Aorta (tissue), 5 donors: ENCODE measurements around the gene CLIC6. TPM values are rescaled to one million over a fixed set of nuclear protein-coding genes. Genes with fewer than 3 reads are reported as not detected.

Experiments used
- ATAC-seq: fragments of 200-7000 bp; cut with Tn5 transposase; one replicate; pipeline ENCODE4 v1.9.1; 2022; ENCODE audit warnings: moderate library complexity; ENCODE audit not compliant: low FRiP score
- DNase-seq, 2 donors: peaks; one replicate each; pipeline ENCODE4 v3.0.0-alpha.2; 2020
- H3K27ac ChIP-seq, 2 donors: one replicate each; pipeline ENCODE4 v1.5.1; 2013; ENCODE audit warnings: low read length in 2 of 2, mild to moderate bottlenecking in 2 of 2, moderate library complexity in 2 of 2, control low read depth in 1 of 2, inconsistent platforms in 1 of 2, low read depth in 1 of 2
- H3K27me3 ChIP-seq, 2 donors: one replicate each; pipeline ENCODE4 v1.6.1; 2013; ENCODE audit warnings: control low read depth in 1 of 2, low read length in 1 of 2, mild to moderate bottlenecking in 1 of 2, moderate library complexity in 1 of 2; ENCODE audit not compliant: insufficient read depth in 2 of 2, control insufficient read depth in 1 of 2
- H3K36me3 ChIP-seq, 2 donors: one replicate each; pipeline ENCODE4 v1.6.1; 2013; ENCODE audit warnings: control low read depth in 1 of 2, low read length in 1 of 2, mild to moderate bottlenecking in 1 of 2; ENCODE audit not compliant: insufficient read depth in 2 of 2, control insufficient read depth in 1 of 2
- H3K4me1 ChIP-seq, 2 donors: one replicate each; pipeline ENCODE4 v1.6.1; 2013; ENCODE audit warnings: low read length in 2 of 2, control low read depth in 1 of 2, mild to moderate bottlenecking in 1 of 2, moderate library complexity in 1 of 2; ENCODE audit not compliant: insufficient read depth in 2 of 2, control insufficient read depth in 1 of 2
- H3K4me3 ChIP-seq, 2 donors: one replicate each; pipeline ENCODE4 v1.5.1; 2013; ENCODE audit warnings: low read length in 2 of 2, control low read depth in 1 of 2, mild to moderate bottlenecking in 1 of 2
- H3K9me3 ChIP-seq: one replicate; pipeline ENCODE4 v1.6.1; 2013; ENCODE audit warnings: mild to moderate bottlenecking, low read length; ENCODE audit not compliant: control insufficient read depth
- WGBS, 2 donors: extraction: QIAGEN DNeasy Blood & Tissue Kit; methylation state at CpG; one replicate each; pipeline ENCODE4 v1.1.7; 2013; 5-methylcytosine and 5-hydroxymethylcytosine counted together
- intact Hi-C, 2 donors: fragments of 100-400 bp; cut with DNase I; formaldehyde crosslinking; loops; one replicate each; pipeline versions ENCODE4 v1.14.2 to v1.15.0; 2022
- polyA plus RNA-seq, 2 donors: library from polyadenylated mRNA; stranded (reverse); fragments of 200-250 nt; gene quantifications; one replicate each; pipeline ENCODE4 v1.2.3, GENCODE V29; 2013
- total RNA-seq, 2 donors: library from RNA; stranded (reverse); fragmentation: NEBNext Ultra II Directional; extraction: Animal tissue kit (Norgen Biotek cat#: 25700); gene quantifications; one replicate each; pipeline ENCODE4 v1.2.1, GENCODE V29; 2021
- donor health status: healthy with polysubstance abuse.
- donor health status: Bipolar disorder and iron deficiency.
- donor health status: DM: no; HTN: no; CAD: no.
- donor health status: DM: no; HTN: no; CAD: no.
- donor health status: DM: yes; HTN: yes; CAD: no.

The CLIC6 gene
- total and polyA plus RNA-seq, 4 donors, result 1.4 to 7.7 (median 2.6) TPM

- no peaks in the 10 kb centered on the region for H3K4me1 ChIP-seq
- no peak overlapping the region for H3K4me3 ChIP-seq
- H3K27ac ChIP-seq, result no peak overlapping the region
- DNase-seq, result peak; percentile 82 to 84
- no peaks in the 10 kb centered on the region for H3K27me3 ChIP-seq
- intact Hi-C loops, result loop anchor here (2.0 to 10.0 kb wide), 9 partner anchors 142 to 1279 kb away; no protein-coding TSS in a partner anchor
- H3K9me3 ChIP-seq, result no peaks in the 10 kb centered on the region
- WGBS, 2 donors, result 52 to 53% methylated on average over 21 of the region's 21 CpGs
- peak; percentile 89 for ATAC-seq
- no peaks in the 10 kb centered on the region for H3K36me3 ChIP-seq
Observed at GRCh38 chr21:34745557-34746255, 76.9 kb downstream of the CLIC6 start.

GRCh38 chr21:34748862-34749261, 80.1 kb downstream of the CLIC6 start:
- 58 to 72% methylated on average over 3 of the region's 3 CpGs for WGBS, 2 donors
- intact Hi-C loops, result loop anchor here (5.0 to 10.0 kb wide), 6 partner anchors 138 to 1276 kb away; no protein-coding TSS in a partner anchor
- DNase-seq (no peak), ATAC-seq (no peak)
- H3K36me3 ChIP-seq, result no peaks in the 10 kb centered on the region
- H3K27ac ChIP-seq, result no peak overlapping the region
- H3K4me3 ChIP-seq, result no peak overlapping the region
- no peaks in the 10 kb centered on the region for H3K27me3 ChIP-seq
- H3K4me1 ChIP-seq, result no peaks in the 10 kb centered on the region
- H3K9me3 ChIP-seq, result no peaks in the 10 kb centered on the region

GRCh38 chr21:34754690-34755647, 86.2 kb downstream of the CLIC6 start:
- Histone ChIP-seq H3K36me3 (no peaks in the 10 kb centered on the region), H3K27me3 (no peaks in the 10 kb centered on the region), H3K27ac (no peak overlapping the region), H3K4me1 (no peaks in the 10 kb centered on the region), H3K4me3 (no peak overlapping the region), H3K9me3 (no peaks in the 10 kb centered on the region)
- 82 to 84% methylated on average over 19 of the region's 19 CpGs for WGBS, 2 donors
- ATAC-seq, result no peak
- intact Hi-C loops, result no loop called here
- no peak for DNase-seq

- Histone ChIP-seq H3K36me3 (no peaks in the 10 kb centered on the region), H3K4me3 (no peak overlapping the region), H3K4me1 (no peaks in the 10 kb centered on the region), H3K27me3 (no peaks in the 10 kb centered on the region), H3K9me3 (no peaks in the 10 kb centered on the region), H3K27ac (no peak overlapping the region)
- intact Hi-C loops, result no loop called here
- DNase-seq (no peak), ATAC-seq (no peak)
- 58 to 70% methylated on average over 2 of the region's 2 CpGs for WGBS, 2 donors
Observed at GRCh38 chr21:34761758-34762330, 93.0 kb downstream of the CLIC6 start.

- WGBS, 2 donors, result 98 to 100% methylated on average over 1 of the region's 1 CpG
- DNase-seq (no peak), ATAC-seq (no peak)
- intact Hi-C loops, result no loop called here
- Histone ChIP-seq H3K27me3 (no peaks in the 10 kb centered on the region), H3K27ac (no peak overlapping the region), H3K4me3 (no peak overlapping the region), H3K9me3 (no peaks in the 10 kb centered on the region), H3K36me3 (no peaks in the 10 kb centered on the region), H3K4me1 (no peaks in the 10 kb centered on the region)
Observed at GRCh38 chr21:34762786-34763185, 94.0 kb downstream of the CLIC6 start.

- H3K4me1 ChIP-seq, result no peaks in the 10 kb centered on the region
- no peak for DNase-seq
- H3K27ac ChIP-seq, result no peak overlapping the region
- H3K9me3 ChIP-seq, result no peaks in the 10 kb centered on the region
- H3K27me3 ChIP-seq, result no peaks in the 10 kb centered on the region
- intact Hi-C loops, result no loop called here
- no peak for ATAC-seq
- WGBS, 2 donors, result 87 to 89% methylated on average over 3 of the region's 3 CpGs
- no peaks in the 10 kb centered on the region for H3K36me3 ChIP-seq
- H3K4me3 ChIP-seq, result no peak overlapping the region
Observed at GRCh38 chr21:34764715-34765284, 96.0 kb downstream of the CLIC6 start.

- Histone ChIP-seq H3K27me3 (no peaks in the 10 kb centered on the region), H3K36me3 (no peaks in the 10 kb centered on the region), H3K27ac (no peak overlapping the region), H3K4me3 (no peak overlapping the region), H3K4me1 (no peaks in the 10 kb centered on the region), H3K9me3 (no peaks in the 10 kb centered on the region)
- intact Hi-C loops, result no loop called here
- WGBS, 2 donors, result 91 to 93% methylated on average over 4 of the region's 4 CpGs
- DNase-seq, result no peak
- ATAC-seq, result no peak
Observed at GRCh38 chr21:34765619-34766018, 96.8 kb downstream of the CLIC6 start.

GRCh38 chr21:34766862-34767261, 98.1 kb downstream of the CLIC6 start:
- ATAC-seq (no peak), DNase-seq (no peak)
- H3K4me1 ChIP-seq, result no peaks in the 10 kb centered on the region
- intact Hi-C loops, result no loop called here
- 85% methylated on average over 3 of the region's 3 CpGs for WGBS, 2 donors
- no peak overlapping the region for H3K27ac ChIP-seq
- H3K27me3 ChIP-seq, result no peaks in the 10 kb centered on the region
- no peaks in the 10 kb centered on the region for H3K36me3 ChIP-seq
- H3K4me3 ChIP-seq, result no peak overlapping the region
- no peaks in the 10 kb centered on the region for H3K9me3 ChIP-seq
